SK-N-SH treated with all-trans-retinoic acid at 6 μM for 48 hours (cell line): ENCODE measurements around the gene RPL27A.
"Not testable (repeated sequence)": the region's sequence is repeated elsewhere in the genome, so short reads cannot be mapped to it uniquely, and the experiment has no call there.

Source experiments
- ATAC-seq: fragments of 200-7000 bp; cut with Tn5 transposase; 3 replicates; pipeline ENCODE4 v1.9.1; 2020; ENCODE audit warnings: mild to moderate bottlenecking, moderate library complexity
- ARNTL ChIP-seq: fragments of 450-650 bp; formaldehyde crosslinking; IDR thresholded peaks from 2 replicates; pipeline ENCODE4 v1.5.0; 2020; ENCODE audit warnings: low read depth, mild to moderate bottlenecking, moderate library complexity, borderline replicate concordance
- BACH2 ChIP-seq: fragments of 250-450 bp; sonication (Bioruptor Pico); IDR thresholded peaks from 2 replicates; pipeline ENCODE4 v1.9.0; 2021; ENCODE audit warnings: mild to moderate bottlenecking, borderline replicate concordance
- CREB5 ChIP-seq: fragments of 250-450 bp; sonication (Bioruptor Pico); IDR thresholded peaks from 2 replicates; pipeline ENCODE4 v1.5.1; 2020; ENCODE audit warnings: low read depth, mild to moderate bottlenecking, moderate library complexity
- ESRRG ChIP-seq: fragments of 250-450 bp; sonication (Bioruptor Pico); IDR thresholded peaks from 2 replicates; pipeline ENCODE4 v1.6.1; 2021; ENCODE audit warnings: mild to moderate bottlenecking
- ISL1 ChIP-seq: fragments of 250-450 bp; sonication (Bioruptor Pico); IDR thresholded peaks from 2 replicates; pipeline ENCODE4 v2.1.2; 2022; ENCODE audit warnings: mild to moderate bottlenecking, moderate library complexity
- OSR1 ChIP-seq: fragments of 250-450 bp; sonication (Bioruptor Pico); IDR thresholded peaks from 2 replicates; pipeline ENCODE4 v1.8.0; 2022; ENCODE audit warnings: moderate library complexity, mild to moderate bottlenecking, inconsistent platforms
- PPARA ChIP-seq: fragments of 250-450 bp; sonication (Bioruptor Pico); IDR thresholded peaks from 2 replicates; pipeline ENCODE4 v1.5.0; 2020; ENCODE audit warnings: mild to moderate bottlenecking, borderline replicate concordance
- RARB ChIP-seq: fragments of 250-450 bp; sonication (Bioruptor Pico); IDR thresholded peaks from 2 replicates; pipeline ENCODE4 v1.8.0; 2021; ENCODE audit warnings: mild to moderate bottlenecking, moderate library complexity
- SNAI2 ChIP-seq: fragments of 250-450 bp; sonication (Bioruptor Pico); IDR thresholded peaks from 2 replicates; pipeline ENCODE4 v1.5.0; 2020; ENCODE audit warnings: mild to moderate bottlenecking, moderate library complexity
- TOX ChIP-seq: fragments of 250-450 bp; sonication (Bioruptor Pico); IDR thresholded peaks from 2 replicates; pipeline ENCODE4 v1.8.0; 2021; ENCODE audit warnings: mild to moderate bottlenecking, moderate library complexity, borderline replicate concordance
- ZC3H10 ChIP-seq: fragments of 250-450 bp; sonication (Bioruptor Pico); IDR thresholded peaks from 2 replicates; pipeline ENCODE4 v1.5.1; 2021; ENCODE audit warnings: mild to moderate bottlenecking, moderate library complexity
- ZFP3 ChIP-seq: fragments of 250-450 bp; sonication (Bioruptor Pico); IDR thresholded peaks from 2 replicates; pipeline ENCODE4 v1.5.0; 2020; ENCODE audit warnings: mild to moderate bottlenecking, moderate library complexity
- ZFP30 ChIP-seq: fragments of 450-650 bp; formaldehyde crosslinking; IDR thresholded peaks from 2 replicates; pipeline ENCODE4 v1.5.0; 2022; ENCODE audit warnings: mild to moderate bottlenecking, moderate library complexity
- ZNF565 ChIP-seq: fragments of 450-650 bp; formaldehyde crosslinking; conservative IDR thresholded peaks from 2 replicates; pipeline ENCODE4 v1.5.0; 2020; ENCODE audit warnings: low read depth, mild to moderate bottlenecking, moderate library complexity
- ZNF70 ChIP-seq: fragments of 450-650 bp; formaldehyde crosslinking; IDR thresholded peaks from 2 replicates; pipeline ENCODE4 v1.5.0; 2020; ENCODE audit warnings: mild to moderate bottlenecking, moderate library complexity
- ZNF8 ChIP-seq: fragments of 450-650 bp; formaldehyde crosslinking; IDR thresholded peaks from 2 replicates; pipeline ENCODE4 v1.5.0; 2020; ENCODE audit warnings: mild to moderate bottlenecking, moderate library complexity
- TF ChIP-seq, protein P1 (sequence below): fragments of 250-450 bp; sonication (Bioruptor Pico); IDR thresholded peaks from 2 replicates; pipeline ENCODE4 v1.8.0; 2020; ENCODE audit warnings: mild to moderate bottlenecking, moderate library complexity, borderline replicate concordance
- TF ChIP-seq, protein P2 (sequence below): fragments of 250-450 bp; sonication (Bioruptor Pico); IDR thresholded peaks from 2 replicates; pipeline ENCODE4 v1.8.0; 2021; ENCODE audit warnings: low read depth, mild to moderate bottlenecking, moderate library complexity, borderline replicate concordance
- TF ChIP-seq, protein P3 (sequence below): fragments of 250-450 bp; sonication (Bioruptor Pico); IDR thresholded peaks from 2 replicates; pipeline ENCODE4 v1.5.0; 2020; ENCODE audit warnings: mild to moderate bottlenecking, moderate library complexity

The RPL27A gene

DNA sequence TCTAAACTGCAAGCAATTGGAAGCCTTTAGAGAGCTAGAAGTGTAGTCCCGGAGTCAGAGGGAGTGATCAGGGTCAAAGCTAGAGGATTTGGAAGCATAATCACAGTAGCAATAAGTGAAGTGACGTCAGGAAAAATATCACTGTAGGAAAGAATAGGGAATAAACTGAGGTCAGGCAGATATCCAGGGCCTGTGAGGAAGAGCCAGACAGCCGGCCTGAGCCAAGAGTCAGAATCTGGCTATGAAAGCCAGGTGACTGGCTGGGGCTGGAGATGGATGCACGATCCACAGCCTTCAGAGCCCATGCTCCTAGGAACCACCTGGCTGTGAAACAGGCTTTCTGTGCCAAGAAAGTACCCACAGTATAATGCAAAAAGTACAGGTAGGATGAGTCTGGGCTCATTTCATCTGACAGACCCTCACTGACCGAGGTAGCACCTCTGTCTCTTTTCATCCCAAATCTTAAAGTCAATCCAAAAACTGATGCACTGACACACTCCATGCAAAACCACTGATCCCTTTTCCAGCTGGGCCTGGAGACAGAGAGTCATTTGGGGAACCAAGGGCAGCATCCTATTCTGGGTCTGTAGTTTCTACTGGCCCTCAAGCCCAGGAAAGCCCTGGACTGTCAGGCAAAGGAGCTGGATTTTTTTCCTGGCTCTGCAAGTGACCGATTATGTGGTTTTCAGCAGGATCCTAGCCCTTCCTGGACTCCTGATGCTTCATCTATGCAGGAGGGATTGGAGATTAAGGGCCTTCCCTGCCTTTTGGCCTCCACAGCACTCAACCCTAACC, 21.4 kb upstream of the RPL27A start (continued):
- TF ChIP-seq, protein P1, sequence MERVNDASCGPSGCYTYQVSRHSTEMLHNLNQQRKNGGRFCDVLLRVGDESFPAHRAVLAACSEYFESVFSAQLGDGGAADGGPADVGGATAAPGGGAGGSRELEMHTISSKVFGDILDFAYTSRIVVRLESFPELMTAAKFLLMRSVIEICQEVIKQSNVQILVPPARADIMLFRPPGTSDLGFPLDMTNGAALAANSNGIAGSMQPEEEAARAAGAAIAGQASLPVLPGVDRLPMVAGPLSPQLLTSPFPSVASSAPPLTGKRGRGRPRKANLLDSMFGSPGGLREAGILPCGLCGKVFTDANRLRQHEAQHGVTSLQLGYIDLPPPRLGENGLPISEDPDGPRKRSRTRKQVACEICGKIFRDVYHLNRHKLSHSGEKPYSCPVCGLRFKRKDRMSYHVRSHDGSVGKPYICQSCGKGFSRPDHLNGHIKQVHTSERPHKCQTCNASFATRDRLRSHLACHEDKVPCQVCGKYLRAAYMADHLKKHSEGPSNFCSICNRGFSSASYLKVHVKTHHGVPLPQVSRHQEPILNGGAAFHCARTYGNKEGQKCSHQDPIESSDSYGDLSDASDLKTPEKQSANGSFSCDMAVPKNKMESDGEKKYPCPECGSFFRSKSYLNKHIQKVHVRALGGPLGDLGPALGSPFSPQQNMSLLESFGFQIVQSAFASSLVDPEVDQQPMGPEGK, result no peak
- no peak for TF ChIP-seq ZFP30 (CRISPR knock-in tag)
- TF ChIP-seq BACH2 (CRISPR knock-in tag), result no peak
- TF ChIP-seq ZC3H10 (CRISPR knock-in tag), result no peak
- TF ChIP-seq, protein P2, sequence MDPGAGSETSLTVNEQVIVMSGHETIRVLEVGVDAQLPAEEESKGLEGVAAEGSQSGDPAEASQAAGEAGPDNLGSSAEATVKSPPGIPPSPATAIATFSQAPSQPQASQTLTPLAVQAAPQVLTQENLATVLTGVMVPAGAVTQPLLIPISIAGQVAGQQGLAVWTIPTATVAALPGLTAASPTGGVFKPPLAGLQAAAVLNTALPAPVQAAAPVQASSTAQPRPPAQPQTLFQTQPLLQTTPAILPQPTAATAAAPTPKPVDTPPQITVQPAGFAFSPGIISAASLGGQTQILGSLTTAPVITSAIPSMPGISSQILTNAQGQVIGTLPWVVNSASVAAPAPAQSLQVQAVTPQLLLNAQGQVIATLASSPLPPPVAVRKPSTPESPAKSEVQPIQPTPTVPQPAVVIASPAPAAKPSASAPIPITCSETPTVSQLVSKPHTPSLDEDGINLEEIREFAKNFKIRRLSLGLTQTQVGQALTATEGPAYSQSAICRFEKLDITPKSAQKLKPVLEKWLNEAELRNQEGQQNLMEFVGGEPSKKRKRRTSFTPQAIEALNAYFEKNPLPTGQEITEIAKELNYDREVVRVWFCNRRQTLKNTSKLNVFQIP (CRISPR knock-in tag), result no peak

DNA sequence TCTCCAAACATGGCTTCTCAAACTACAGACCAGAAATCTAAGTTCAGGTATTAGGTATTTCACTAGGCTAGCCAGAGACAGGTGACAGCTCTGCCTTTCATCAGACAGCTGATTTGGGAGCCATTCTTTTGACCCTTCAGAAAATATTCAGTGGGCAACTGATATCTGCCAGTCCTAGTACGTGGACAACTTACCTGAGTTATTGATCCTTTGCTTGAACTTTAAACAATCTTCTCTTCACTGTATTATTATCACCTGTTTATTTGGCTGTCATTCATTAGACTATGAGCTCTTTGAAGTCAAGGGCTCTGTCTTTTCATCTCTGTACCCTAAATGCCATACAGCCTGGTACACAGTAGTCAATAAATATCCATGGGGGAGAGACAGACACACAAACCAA, 17.4 kb upstream of the RPL27A start:
- ATAC-seq, result no peak
- TF ChIP-seq OSR1 (CRISPR knock-in tag) (no peak), ARNTL (CRISPR knock-in tag) (no peak), ZFP30 (CRISPR knock-in tag) (no peak), TOX (CRISPR knock-in tag) (no peak)
- TF ChIP-seq, all 23 proteins: peak for 0

DNA sequence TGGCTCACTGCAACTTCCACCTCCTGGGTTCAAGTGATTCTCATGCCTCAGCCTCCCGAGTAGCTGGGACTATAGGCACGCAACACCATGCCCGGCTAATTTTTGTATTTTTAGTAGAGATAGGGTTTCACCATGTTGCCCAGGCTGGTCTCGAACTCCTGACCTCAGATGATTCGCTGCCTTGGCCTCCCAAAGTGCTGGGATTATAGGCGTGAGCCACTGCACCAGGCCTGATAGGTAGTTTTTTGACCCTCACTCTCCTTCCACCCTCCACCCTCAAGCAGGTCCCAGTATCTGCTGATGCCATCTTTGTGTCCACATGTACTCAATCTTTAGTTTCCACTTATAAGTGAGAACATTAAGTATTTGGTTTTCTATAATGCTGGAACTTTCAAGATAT, 12.5 kb upstream of the RPL27A start:
- not testable (repeated sequence) for ATAC-seq

GRCh38 chr11:8671193-8671612, 11.4 kb upstream of the RPL27A start:
- peak; percentile 98 for ATAC-seq
- peak; percentile 30; the same call in 1 of the 2 replicates for TF ChIP-seq ISL1
- TF ChIP-seq CREB5 (CRISPR knock-in tag), result no peak
- TF ChIP-seq SNAI2 (CRISPR knock-in tag), result no peak
- no peak for TF ChIP-seq ESRRG (CRISPR knock-in tag)

- peak; percentile 81 for ATAC-seq
- TF ChIP-seq ISL1, result peak; percentile 2; the same call in 1 of the 2 replicates
- no peak for TF ChIP-seq RARB (CRISPR knock-in tag)
Observed at GRCh38 chr11:8671651-8672062, 10.9 kb upstream of the RPL27A start.

DNA sequence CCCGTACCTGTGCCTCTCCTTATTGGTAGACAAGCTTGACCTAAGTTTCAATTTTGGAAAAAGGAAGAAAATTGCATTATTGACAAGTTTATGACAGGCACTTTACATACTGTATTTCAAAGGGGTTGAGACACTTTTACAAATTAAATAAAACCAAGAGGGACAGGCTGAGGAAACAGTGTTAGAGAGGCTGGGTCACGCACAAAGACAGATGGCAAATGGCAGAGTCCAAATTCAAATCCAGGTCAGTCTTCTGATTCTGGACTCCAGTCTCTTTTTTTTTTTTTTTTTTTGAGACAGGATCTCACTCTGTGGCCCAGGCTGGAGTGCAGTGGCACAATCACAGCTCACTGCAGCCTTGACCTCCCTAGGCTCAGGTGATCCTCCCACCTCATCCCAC, 10.2 kb upstream of the RPL27A start:
- ATAC-seq, result no peak
- TF ChIP-seq ZFP3 (CRISPR knock-in tag) (no peak), ZNF565 (CRISPR knock-in tag) (no peak), PPARA (CRISPR knock-in tag) (no peak), ISL1 (no peak), CREB5 (CRISPR knock-in tag) (no peak), SNAI2 (CRISPR knock-in tag) (no peak), BACH2 (CRISPR knock-in tag) (no peak), OSR1 (CRISPR knock-in tag) (no peak), ARNTL (CRISPR knock-in tag) (no peak), ZNF70 (no peak), ZNF8 (CRISPR knock-in tag) (no peak)
- TF ChIP-seq, protein P2 (CRISPR knock-in tag), result no peak
- TF ChIP-seq, protein P1, result no peak
- TF ChIP-seq, protein P3, sequence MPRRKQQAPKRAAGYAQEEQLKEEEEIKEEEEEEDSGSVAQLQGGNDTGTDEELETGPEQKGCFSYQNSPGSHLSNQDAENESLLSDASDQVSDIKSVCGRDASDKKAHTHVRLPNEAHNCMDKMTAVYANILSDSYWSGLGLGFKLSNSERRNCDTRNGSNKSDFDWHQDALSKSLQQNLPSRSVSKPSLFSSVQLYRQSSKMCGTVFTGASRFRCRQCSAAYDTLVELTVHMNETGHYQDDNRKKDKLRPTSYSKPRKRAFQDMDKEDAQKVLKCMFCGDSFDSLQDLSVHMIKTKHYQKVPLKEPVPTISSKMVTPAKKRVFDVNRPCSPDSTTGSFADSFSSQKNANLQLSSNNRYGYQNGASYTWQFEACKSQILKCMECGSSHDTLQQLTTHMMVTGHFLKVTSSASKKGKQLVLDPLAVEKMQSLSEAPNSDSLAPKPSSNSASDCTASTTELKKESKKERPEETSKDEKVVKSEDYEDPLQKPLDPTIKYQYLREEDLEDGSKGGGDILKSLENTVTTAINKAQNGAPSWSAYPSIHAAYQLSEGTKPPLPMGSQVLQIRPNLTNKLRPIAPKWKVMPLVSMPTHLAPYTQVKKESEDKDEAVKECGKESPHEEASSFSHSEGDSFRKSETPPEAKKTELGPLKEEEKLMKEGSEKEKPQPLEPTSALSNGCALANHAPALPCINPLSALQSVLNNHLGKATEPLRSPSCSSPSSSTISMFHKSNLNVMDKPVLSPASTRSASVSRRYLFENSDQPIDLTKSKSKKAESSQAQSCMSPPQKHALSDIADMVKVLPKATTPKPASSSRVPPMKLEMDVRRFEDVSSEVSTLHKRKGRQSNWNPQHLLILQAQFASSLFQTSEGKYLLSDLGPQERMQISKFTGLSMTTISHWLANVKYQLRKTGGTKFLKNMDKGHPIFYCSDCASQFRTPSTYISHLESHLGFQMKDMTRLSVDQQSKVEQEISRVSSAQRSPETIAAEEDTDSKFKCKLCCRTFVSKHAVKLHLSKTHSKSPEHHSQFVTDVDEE (CRISPR knock-in tag), result no peak
